Head of caudate nucleus (tissue), 42 donors: ENCODE measurements around the gene IGF2.

Experiments
- DNase-seq, 42 donors: peaks; one replicate each; pipeline versions ENCODE4 v3.0.0 to v3.0.0-alpha.2; 2020 to 2021; ENCODE audit warnings: mixed read lengths in 7 of 42
- intact Hi-C: fragments of 100-400 bp; cut with DNase I; formaldehyde crosslinking; loops from one replicate; pipeline ENCODE4 v1.15.0; 2022

IGF2 gene

DNA sequence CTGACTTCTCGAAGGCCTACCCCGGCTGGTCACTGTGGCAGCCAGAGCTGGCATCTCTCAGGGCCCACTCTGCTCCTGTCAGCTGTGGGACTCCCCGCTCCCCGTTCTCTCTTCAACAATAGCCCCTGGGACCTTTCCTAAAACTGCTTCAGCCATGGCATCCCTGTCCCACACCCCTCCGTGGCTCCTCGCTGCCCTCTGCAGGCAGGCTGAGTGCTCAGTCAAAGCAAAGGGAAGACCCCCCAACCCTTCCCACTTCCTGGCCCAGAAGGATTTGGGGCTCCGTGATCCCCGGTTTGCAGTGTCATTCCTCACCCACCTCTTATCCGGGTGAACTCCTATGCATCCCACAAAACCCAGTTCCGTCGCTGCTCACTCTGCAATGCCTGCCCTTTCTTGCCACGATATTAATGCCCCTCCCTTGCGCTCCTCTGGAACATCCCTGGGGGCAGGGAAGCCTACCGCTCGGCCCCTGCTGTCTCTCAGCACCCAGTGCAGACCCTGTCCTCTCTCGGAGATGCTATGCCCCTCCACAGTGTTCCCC lies 34.0 kb upstream of the IGF2 start:
- no peak for DNase-seq
- intact Hi-C loops, result no loop called here

DNA sequence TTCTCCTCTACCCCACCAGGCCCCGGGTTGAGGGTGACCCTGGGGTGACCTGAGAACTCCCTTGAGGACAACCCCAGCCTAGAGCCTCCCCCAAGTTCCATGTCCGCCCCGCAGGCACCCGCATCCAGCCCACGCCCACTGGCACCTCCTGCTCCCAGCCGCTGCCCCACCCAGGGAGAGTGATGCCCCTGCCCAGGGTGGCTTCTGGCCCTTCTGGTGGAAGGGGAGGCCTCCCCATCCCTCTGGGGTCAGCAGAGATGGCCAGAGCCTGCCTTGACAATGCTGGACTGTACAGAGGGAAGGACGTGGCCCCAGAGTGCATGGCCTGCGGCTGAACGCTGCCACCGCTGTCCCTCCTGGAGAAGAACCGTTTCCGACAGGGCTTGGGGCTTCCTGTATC lies 33.5 kb upstream of the IGF2 start:
- DNase-seq, result no peak
- intact Hi-C loops, result no loop called here

DNA sequence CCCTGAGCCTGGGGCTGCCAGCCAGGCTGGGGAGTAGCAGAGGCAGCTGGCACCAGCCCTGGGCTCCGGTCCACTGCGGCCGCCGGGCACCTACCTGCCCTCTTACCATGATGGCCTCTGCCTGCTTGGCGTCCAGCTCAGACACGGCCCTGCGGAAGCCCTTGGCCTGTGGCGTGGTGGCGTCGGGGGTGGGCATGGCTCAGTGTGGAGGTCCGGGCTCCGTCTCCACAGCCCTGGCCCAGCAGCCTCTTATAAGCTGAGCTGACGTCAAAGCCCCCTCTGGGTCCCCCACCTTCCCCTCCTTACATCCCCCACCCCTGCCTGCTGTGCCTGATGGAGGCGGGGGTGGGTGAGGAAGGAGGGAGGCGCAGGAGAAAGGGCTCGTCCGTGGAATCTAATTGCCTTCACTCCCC lies 32.4 kb upstream of the IGF2 start, which contains the start of gene TH:
TSS of gene TH (minus strand) at position 225 of the 413 bp plus-strand sequence. CDS start at position 196, 29 bp downstream.
- intact Hi-C loops, result no loop called here
- peak in 4 of 42 donors; percentile 14 to 46 (median 25) for DNase-seq

DNA sequence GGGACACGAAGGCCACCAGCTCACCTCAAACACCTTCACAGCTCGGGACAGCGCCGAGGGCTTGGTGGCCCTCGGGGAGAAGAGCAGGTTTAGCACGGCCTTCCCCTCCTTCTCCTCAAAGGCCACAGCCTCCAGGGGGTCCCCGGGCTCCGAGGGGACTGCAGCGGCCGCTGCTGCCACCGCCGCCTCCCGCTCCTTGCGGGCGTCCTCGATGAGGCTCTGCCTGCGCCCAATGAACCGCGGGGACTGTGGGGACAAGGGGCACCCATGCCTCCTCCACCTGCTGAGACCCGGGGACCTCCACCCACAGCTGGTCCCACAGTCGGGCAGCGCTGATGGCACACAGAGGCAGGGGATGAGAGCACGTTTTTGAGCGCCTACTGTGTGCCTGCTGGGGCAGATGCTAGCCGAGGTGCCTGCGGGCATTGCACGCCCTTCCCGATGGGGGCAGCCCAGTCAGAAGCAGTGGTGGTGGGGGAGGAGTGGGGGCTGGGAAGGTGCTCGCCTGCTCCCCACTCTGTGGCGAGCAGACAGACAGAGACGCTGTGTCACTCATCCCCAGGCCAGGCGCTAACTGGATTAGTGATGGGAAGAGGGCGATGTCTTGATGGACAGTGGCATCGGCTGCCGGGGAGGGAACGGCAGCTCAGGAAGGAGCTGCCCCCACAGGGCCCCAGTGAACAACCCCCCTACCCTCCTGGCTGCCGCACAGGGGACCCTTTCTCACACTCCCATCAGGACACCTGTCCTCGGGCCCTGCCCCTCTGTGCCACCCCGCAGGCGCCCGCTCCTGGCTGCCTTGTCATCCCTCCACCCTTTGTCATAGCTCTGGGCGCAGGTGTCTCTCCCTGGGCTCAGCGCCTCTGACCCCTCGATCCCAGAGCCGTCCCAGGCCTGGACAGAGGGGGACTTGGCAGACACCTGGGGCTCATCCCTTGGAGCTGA lies 30.7 kb upstream of the IGF2 start:
- intact Hi-C loops, result no loop called here
- DNase-seq, result no peak

DNA sequence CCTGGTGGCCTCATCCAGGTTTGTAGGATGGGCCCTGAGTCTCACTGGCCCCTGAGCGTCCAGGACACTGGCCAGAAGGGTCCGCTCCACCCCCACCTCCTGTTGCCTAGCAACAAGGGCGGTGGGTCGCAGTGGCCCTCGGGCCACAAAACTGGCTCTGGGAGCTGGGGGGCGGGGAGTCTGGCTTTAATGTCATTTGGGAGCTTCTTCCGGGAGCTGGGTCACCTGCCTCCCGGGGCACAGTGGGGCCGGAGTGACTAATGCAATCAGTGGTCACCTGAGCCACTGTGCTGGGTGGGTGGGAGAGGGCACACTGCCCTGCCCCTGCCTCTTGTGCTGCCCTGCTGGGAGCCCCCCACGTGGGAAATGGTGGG lies 29.8 kb upstream of the IGF2 start:
- intact Hi-C loops, result no loop called here
- DNase-seq, result no peak

DNA sequence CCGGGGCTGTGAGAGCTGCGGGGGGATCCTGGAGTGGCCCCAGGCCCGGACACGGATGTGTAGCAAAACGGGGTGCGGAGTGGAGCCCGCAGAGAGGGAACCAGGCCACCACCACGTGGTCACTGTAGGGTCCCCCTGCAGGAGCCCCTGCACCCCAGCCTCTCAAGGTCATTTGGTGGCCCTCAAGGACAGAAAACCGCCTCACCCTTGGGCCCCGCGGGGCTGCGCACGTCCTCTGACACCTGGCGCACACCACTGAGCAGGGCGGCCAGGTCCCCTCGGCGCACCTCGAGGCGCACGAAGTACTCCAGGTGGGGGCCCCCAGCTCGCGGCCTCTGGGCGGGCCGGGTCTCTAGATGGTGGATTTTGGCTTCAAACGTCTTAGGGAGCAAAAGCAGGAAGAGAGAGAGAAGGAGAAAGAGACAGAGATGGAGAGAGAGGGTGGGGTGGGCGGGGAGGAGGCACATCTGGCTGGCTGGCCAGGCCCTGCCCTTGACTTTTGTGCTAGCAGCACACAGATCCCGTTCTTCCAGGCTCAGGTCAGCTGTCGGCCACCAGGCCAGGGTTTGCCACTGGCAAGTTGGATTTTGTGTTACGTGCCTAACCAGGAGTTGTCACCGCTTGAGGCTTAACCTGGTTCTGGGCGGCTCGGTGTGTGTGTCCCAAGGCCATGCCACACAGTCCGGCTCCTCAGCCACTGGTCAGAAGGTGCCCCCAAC lies 29.3 kb upstream of the IGF2 start:
- no peak for DNase-seq
- intact Hi-C loops, result no loop called here

DNA sequence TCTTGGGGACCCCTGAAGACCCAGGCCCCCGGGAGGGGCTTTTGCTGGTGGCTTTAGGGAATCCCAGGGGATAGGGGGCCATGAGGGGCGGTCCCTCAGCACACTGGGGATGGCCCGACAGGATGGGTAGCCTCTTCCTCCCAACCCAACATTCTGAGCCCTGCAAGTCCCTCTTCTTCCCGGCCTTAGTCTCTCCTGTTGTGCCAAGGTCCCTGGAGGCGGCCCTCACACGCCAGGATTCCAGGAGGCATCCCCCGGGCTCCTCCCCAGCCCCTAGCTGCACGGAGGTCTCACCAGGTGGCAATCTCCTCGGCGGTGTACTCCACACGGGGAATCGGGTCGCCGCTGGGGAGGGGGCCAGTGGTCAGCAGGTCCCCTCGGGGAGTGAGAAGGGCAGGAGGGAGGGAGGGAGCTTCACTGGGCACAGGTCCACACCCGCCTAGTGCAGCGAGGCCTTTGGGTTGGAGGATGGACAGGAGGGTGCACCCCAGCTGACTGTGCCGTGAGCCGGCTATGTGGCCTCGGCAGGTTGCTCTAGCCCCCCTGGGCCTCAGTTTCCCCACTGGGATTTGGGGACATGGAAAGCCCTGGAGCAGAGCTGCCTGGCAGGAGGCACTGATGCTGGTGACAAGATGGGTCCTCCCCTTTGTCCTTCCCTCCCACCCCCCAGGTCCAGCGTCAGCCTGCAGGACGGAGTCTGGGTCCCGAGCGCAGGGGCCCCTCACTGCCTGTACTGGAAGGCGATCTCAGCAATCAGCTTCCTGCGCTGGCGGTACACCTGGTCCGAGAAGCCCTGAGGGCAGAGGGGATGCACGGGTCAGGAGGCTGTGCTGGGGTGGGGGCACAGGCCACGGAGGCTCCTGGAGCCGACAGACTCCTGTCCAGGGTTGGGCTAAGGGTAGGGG lies 28.2 kb upstream of the IGF2 start:
- intact Hi-C loops, result no loop called here
- DNase-seq, result no peak

DNA sequence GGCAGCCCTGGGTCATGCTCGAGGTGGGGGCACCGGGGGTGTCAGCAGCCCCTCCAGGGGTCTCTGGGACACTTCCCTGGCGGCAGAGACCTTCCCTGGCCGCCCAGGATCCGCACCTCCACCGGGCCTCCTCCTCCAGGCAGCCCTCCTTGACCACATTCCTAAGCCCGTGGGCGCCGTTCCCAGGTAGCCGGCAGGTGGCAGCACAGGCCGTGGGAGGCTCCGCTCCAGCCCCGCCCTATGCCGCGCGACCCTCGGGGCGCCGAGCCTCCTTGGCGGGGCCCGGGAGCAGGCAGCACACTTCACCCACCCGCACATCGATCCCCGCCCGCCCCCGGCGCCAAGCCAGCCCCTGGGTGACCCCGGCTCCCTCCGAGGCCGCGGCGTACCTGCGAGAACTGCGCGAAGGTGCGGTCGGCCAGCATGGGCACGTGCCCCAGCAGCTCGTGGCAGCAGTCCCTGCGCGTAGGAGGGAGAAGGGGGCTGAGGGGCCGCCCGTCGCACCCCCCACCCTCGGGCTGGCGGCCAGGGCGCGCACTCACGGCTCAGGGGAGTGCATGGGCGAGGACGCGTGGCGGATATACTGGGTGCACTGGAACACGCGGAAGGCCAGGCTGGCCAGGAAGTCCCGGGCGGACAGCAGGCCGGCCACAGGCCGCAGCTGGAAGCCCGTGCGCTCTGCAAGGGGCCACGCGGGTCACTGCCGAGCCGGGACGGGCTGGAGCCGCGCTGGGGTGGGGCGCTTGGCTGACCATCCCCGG lies 27.1 kb upstream of the IGF2 start:
- intact Hi-C loops, result no loop called here
- DNase-seq, result peak in 7 of 42 donors; percentile 12 to 62 (median 49)

DNA sequence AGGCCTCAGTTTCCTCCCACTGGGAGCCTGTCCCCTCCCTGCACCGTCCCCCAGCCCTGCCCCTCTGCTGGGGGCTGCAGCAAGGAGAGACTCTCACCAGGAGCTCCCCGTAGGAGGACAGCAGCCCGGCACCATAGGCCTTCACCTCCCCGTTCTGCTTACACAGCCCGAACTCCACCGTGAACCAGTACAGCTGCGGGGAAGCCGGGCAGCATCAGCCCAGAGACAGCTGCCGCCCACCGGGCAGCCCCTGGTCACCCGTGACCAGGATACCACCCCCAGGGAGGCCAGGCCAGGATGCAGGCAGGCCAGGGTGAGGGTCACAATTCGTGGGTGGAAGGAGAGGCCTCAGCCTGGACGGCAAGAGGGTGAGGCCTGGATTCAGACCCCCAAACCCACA lies 26.4 kb upstream of the IGF2 start:
- DNase-seq, result no peak
- intact Hi-C loops, result no loop called here

DNA sequence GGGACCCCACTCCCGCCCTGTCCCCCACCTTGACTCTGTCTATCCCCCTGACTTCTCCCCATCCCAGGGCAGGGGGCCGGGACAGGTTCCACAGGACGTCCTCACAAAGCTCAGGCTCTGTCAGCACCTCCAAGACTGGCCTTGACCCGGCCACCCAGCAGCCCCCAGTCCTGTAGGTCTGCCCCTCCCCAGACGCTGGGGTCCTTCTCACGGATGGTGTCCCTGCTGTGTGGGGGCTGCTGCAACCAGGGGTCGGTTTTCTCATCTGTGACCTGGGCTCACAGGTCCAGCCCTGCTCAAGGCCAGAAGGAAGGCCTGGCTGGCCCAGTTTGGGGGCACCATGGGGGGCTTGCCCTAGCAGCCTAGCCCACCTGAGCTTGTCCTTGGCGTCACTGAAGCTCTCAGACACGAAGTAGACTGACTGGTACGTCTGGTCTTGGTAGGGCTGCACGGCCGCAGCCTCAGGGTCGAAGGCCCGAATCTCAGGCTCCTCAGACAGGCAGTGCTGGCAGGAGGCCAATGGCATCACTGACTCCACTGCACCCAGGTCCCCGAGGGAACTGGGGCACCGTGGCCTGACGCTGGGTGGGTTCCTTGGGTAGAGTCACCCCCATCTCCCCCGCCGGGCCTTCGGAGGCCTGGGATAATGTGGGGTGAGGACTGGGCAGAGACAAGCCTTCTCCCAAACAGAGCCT lies 25.8 kb upstream of the IGF2 start:
- DNase-seq, result no peak
- intact Hi-C loops, result no loop called here

DNA sequence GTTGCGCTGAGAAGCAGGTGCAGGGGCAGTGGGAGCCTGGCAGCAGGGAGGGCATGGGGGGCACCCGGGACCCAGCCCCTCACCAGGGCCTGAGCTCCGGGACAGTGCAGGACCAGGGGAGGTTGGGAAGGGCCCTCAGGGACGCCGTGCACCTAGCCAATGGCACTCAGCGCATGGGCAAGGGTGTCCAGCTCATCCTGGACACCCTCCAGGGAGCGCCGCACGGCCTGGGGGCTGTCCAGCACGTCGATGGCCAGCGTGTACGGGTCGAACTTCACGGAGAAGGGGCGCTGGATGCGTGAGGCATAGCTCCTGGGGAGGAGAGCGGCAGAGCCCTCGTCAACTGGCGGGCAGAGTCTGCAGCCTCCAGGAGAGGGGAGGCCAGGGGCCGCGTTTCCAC lies 24.9 kb upstream of the IGF2 start:
- DNase-seq, result no peak
- intact Hi-C loops, result no loop called here

DNA sequence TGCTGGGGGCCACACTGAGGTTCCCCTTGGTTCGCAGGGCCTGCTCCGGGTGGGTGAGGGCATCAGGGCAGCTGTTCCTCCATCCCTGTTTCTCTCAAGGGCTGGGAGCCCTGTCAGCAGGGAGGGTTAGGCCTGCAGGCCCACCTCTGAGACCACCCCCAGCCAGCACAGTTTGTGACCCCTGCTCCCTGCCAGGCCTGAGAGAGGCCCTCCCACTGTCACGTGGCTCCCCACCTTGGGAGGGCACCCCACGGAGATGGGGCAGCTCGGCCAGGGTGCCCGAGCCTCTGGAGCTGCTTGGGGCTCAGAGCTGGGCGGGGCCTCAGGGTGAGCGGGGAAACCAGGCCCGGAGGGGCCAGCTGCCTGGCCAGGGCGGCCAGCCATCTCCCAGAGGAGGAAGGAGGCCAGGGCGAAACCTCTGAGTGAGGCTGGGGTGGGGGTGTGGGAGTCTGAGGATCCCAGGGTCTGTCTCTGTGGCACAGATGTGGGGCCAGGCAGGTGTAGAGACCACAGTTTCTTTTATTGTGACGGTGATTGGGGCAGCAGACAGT lies 24.3 kb upstream of the IGF2 start:
- intact Hi-C loops, result no loop called here
- DNase-seq, result no peak

DNA sequence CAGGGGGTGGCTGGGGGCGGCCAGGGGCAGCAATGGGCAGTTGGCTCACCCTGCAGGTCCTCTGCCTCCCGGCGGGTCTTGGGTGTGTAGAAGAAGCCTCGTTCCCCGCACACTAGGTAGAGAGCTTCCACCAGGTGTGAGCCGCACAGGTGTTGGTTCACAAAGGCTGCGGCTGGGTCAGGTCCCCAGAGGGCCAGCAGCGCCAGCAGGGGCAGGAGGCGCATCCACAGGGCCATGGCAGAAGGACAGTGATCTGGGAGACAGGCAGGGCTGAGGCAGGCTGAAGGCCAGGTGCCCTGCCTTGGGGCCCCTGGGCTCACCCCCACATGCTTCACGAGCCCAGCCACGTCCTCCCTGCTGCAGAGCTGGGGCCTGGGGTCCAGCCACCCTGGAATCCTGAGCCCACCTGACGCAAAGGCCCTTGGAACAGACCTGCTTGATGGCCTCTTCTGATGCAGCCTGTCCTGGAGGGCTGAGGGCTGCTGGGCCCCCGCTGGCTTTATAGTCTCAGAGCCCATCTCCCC lies 21.6 kb upstream of the IGF2 start, which contains the start of gene INS:
TSS of gene INS (minus strand) at position 474 of the 524 bp plus-strand sequence. CDS start at position 236, 238 bp downstream.
- no peak for DNase-seq
- intact Hi-C loops, result no loop called here

DNA sequence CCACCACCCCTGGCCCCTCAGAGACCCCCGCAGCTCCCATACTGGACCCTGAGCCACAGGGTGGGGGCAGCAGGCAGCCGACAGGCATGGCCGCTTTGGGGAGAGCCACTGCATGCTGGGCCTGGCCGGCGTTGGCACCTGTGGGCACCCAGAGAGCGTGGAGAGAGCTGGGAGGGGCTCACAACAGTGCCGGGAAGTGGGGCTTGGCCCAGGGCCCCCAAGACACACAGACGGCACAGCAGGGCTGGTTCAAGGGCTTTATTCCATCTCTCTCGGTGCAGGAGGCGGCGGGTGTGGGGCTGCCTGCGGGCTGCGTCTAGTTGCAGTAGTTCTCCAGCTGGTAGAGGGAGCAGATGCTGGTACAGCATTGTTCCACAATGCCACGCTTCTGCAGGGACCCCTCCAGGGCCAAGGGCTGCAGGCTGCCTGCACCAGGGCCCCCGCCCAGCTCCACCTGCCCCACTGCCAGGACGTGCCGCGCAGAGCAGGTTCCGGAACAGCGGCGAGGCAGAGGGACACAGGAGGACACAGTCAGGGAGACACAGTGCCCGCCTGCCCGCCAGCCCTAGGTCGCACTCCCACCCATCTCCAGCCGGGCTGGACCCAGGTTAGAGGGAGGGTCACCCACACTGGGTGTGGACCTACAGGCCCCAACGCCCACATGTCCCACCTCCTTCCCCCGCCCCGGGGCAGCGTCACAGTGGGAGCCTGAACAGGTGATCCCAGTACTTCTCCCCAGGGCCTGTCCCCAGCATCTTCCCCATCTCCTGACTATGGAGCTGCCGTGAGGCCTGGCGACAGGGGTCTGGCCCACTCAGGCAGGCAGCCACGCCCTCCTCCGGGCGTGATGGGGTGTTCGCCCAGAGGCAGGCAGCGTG lies 20.6 kb upstream of the IGF2 start:
- intact Hi-C loops, result loop anchor here (5.0 kb wide), 1 partner anchor 467 kb away; no protein-coding TSS in a partner anchor
- no peak for DNase-seq

DNA sequence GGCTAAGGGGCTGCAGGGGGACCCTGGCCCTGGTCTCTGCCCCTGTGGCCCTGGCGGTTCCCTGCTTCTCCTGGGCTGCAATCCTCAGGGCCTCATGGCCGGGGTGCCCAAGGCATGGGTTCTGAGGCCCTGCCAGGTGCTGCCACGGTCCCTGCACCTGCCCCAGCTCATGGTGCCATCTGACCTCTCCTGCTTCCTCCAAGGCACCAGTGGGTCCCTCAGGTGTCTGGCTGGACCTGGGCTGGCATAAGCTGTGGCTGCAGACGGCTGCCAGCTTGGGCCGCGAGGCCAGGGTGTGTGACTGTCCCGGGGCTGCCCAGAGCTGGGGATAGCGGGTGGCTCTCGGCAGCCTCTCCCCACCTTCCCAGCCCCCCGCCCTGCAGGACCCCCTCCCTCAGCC lies 19.8 kb upstream of the IGF2 start:
- DNase-seq, result no peak
- intact Hi-C loops, result loop anchor here (5.0 kb wide), 1 partner anchor 467 kb away; no protein-coding TSS in a partner anchor

DNA sequence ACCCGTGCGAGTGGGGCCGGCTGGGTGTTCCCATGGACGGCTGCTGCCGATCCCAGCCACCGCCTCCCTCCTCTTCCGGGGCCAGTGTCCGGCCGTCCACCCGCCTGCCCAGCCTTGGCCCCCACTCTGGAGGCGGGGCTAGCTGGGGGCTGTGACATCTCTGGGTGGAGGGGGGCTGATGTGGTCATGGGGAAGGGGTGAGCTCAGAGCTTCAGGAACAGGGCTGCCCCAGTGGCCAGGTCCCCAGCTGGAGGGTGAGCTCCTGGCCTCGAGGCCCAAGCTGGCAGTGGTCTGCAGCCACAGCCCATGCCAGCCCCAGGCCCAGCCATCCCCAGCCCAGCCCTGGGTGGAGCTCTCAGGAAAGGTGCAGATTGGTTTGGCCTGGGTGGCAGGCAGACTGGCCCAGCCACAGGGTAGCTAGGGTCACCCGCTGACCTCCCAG lies 19.1 kb upstream of the IGF2 start:
- no peak for DNase-seq
- intact Hi-C loops, result loop anchor here (5.0 kb wide), 1 partner anchor 466 kb away; no protein-coding TSS in a partner anchor
